ENCODE results near the gene MLPH.
"Not testable (repeated sequence)": the region's sequence is repeated elsewhere in the genome, so short reads cannot be mapped to it uniquely, and the experiment has no call there.

The MLPH gene

DNA sequence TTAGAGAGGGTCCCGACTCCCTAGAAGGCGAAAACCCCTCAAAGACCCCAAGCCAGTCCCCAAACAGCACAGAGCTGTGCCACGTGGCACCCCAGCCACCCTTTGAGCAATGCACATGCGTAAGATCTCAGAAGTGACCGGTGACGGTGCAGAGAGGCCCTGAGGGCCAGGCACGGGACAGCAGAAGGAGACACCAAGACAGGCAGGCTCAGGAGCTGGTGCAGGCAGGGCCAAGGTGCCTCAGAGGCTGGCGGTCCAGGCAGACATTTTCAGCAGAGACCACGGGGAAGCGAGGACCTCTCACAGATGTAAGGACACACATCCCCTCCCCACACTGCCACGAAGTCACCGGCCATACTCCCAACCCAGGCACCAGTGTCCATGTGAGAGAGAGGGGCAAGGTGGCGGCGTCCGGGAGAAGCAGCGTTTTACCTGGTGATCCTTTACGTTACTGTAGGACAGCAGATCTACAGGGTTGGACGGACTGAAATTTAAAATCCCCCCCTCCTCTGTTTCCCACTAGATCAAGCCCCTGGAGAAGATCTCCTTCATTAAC lies 105.5 kb downstream of the MLPH start:
- DNase-seq, result no peak

DNA sequence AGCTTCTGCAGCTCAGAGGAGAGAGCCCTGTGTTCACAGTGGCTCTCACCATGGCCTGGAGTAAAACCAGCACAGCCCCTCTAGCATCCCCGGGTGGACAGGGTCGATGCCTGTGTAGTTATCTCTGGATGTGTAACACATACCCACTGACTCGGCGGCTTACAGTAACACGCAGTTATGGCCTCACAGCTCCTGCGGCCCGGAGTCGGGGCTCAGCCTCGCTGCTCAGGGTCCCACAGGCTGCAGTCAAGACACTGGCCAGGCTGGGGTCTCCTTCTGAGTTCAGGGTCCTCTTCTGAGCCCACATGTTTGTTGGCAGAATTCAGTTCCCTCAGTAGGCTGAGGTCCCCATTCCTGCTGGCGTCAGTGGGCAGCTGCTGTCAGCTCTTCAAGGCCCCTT lies 106.0 kb downstream of the MLPH start:
- no peak for DNase-seq

DNA sequence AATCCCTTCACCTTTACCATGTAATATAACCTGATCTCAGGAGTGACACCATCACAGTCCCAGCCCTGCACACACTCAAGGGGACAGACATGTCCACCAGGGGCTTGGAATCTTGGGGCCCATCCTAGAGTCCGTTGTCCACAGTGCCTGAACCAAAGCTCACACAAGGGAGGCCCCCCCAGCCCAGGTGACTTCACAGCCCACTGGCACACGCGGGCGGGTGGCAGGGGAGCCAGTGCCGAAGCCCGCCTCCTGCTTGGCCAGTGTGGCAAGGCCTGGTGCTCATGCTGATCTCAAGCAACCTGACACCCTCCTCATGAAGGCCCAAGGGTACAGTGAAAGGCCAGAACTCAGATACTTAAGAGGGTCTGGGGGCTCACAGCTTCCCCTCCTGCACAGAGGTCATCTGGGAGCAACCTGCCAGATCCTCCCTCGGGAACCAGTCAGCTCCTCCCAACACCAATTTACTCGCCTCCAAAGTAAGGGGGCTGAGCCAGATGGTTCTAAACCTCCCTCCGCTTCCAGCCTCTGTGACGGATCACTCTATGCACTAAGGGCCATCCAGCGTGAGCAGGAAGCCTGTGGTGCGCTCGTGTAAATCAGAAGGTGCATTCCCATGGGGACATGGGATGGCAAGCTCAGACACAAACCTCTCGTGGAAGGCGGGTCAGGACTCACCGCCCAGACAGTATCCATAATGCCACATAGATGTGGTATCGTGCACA lies 106.7 kb downstream of the MLPH start:
- DNase-seq, result no peak

DNA sequence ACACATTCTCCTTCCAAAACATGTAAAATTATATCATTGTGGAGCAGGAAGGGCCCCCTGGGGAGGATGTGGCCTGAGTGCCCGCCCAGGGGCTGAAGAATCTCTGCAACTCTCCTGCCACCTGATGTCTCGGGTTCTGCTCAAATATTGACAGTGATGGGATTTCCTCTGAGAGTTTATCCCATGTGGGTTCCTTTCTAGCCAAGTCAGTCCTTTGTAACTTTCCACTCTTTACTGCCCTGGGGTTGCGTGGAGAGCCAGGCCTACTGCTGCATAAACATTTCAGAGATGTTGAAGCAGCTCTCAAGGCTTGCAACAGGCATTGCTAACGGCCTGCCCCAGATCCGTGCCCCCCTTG lies 107.4 kb downstream of the MLPH start:
- DNase-seq, result no peak

DNA sequence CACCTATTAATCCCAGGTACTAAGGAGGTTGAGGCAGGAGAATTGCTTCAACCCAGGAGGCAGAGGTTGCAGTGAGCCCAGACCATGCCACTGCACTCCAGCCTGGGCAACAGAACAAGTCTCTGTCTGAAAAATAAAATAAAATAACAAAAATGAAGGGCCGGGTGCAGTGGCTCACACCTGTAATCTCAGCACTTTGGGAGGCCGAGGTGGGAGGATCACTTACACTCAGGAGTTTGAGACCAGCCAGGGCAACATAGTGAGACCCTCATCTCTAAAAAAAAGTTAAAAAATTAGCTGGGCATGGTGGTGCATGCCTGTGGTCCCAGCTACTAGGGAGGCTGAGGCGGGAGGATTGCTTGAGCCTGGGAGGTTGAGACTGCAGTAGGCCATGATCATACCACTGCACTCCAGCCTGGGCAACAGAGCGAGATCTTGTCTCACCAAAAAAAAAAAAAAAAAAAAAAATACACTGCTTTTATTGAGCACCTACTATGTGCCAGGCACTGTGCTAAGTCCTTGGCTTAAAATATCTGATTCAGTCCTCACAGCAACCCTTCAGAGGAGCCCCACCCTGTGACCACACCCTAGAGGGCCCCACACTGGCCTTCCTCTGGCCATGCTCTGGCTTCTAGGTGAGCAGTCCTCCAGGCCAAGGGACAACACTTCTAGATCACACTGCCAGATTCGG lies 108.9 kb downstream of the MLPH start:
- not testable (repeated sequence) for DNase-seq

DNA sequence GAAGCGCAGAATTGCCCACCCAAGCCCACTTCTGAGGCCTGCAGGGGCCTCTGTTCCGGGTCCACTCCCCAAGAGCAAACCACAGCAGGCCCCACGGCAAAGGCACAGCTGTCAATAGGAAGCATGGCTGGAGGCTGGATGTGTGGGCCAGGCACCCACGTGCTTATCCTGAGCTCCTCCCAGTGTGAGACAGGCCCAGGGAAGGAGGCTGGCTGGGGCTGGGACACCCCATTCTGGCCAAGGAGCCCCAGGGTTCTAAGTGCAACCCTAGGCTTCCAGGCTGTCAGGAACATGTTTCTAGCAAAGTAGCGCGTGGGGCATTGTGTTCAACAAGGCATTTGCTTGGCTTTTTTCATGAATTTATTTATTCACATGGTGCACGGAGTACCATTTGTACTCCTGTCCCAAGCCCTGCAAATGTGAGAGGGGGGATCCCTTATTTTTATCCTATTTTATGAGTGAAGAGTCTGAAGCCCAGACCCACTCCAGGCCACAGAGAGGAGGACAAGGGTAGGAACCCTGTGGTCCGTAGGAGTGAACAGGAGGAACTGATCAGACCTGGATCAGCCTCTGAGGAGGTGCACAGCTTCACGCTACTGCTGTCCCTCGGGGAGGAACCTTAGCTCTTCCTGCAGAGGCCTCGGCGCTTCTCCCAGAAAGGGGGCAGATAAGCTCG lies 109.6 kb downstream of the MLPH start:
- no peak for DNase-seq

DNA sequence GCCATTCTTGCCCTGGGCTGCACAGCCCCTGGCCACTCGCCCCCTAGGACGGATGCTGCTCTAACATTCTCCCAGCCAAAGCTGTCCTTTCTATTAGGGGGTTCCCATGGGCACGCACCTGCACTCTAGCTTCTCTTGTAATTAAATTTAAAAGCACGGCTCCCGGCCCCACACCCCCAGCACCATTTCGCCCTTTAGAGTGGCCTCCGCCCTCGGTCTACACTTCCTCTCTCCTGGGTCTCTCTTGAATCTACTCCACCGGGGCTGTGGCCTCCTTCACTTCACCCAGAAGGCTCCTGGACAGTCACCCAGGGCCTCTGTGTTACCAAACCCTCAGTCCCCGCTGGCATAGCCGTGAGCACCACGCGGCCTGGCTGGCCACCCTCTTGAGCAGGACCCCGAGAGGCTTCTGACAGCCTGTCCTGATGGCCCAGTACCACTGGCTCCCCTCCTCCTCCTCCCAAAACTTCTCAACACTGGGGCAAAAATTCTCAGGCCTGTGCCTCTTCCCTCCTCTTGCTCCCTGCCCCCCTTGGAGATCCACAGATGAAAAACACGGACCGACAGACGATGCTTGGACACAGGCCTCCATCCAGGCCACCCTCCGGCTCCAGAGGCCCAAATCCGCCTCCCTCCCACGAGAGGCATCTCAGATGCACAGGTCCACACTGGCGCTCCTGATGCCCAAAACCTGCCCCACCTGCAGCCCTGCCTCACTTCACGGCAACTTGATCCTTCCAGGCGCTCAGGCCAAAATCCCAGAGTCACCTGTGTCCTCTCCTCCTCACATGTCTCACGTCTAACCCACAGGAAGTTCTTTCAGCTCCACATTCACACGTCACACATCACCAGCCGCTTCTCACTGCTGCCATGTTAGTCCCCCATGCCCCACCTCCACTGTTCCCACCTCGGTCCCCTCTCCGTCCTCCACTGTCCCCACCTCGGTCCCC lies 110.4 kb downstream of the MLPH start:
- no peak for DNase-seq

DNA sequence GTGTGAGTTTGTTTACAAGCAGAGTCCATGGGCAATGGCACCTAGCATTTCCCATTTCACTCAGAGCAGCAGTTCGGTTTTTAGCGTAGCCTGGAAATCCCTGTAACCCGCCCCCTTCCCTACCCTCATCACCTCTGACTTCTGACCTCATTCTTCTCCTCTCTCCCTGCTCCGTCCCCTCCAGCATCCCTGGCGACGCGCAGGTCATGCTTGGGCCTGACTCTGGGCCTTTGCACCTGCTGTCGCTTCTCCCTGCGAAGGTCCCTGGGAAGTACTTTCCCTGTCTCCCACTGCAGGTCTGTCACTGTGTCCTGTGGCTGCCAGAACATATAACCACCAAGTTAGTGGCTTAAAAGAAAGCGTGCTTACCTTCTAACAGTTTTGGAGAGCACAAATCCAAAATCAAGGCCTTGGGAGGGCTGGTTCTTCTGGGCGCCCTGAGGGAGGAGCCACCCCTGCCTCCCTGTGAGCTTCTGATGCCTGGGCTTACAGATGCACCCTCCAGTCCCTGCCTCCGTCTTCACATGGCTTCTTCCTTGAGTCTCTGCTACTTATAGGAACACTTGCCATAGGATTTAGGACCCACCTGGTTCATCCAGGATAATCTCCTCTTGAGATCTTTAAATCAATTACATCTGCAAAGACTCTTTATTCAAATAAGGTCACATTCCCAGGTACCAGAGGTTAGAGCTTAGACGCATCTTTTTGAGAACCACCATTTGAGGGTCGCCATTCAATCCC lies 111.6 kb downstream of the MLPH start:
- no peak for DNase-seq

DNA sequence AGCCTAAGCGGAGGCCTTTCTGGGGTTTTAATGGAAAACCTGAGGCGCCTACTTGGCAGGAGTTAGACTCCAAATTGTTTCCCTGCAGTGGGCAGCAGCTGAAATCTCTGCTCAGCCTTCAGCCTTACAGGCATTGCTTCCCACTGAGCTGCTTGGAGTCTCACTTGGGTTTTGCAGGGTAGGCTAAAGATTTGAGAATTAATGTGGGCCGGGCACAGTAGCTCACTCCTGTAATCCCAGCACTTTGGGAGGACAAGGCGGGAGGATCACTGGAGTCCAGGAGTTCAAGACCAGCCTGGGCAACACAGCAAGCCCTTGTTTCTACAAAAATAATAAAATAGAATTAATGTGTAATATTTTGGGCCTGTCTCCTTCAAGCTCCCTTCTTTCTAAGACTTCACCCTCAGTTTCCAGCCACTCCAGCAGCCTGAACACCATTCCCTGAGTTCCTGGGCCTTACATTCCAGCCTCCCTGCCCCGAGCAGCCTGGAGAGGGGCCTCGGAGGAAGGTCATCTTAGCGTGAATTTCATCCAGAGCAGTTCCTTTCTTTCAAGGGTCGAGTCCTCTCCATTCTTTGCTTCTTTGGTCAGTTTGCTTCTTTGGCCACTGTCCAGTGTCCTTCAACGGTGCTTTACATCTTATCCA lies 112.5 kb downstream of the MLPH start:
- DNase-seq, result no peak

DNA sequence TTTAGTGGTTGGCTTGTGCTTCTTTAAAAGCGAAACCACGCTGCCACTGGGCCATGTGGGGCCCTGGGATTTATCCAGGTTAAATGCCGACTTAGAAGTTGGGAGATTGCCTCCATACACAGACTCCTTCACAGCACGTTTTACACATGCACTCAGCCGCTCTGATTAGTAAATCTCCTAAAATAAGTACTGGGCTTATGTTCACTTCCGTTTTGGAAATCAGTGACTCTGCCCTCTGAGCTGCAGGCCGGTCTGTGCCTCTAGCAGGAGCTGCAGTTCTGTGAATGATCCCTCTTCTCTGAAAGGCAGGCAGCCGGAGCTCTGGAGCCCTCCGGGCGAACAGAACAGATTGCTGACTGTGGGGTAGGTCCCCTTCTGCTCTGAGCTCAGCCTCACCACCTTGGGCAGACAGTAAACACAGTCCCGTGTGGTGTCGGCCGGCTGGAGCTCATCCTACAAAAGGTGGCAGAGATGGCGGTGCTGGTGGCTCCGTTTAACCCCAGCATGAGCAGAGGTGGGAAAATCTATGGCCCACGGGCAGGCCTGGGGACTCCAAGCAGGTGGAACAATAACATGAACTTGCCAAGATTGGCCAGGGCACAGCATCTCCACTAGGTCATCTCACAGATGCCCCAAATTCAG lies 113.3 kb downstream of the MLPH start:
- DNase-seq, result no peak

DNA sequence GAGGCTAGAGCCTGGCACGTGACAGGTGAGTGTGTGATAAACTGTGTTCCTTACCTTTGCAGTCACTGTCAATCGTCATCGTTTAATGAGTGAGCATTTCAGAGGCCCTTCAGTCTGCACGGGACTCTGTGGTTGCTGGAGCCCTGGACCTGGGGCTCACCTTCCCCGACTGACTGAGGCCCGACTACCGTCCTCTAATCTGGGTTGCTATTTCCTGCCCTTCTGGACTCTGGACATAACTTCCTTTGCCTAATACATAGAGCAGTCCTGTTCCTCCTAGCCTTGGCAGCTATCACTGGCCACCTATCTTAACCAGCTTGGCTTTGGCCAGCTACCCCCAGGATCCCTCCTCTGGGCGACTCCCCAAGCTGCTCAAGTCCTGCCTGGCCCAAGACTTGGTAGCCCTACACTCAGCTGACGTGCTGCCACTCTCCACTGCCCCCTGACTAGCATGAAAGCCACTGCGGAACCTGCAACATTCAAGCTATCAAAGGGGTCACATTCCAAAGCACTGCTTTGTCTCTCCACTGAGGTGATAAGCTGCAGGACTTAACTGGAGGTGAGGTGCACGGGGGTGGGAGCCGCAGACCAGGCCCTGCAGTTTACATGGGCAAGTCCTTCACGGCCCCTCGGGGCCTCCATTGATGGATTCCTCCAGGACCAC lies 114.5 kb downstream of the MLPH start:
- no peak for DNase-seq

DNA sequence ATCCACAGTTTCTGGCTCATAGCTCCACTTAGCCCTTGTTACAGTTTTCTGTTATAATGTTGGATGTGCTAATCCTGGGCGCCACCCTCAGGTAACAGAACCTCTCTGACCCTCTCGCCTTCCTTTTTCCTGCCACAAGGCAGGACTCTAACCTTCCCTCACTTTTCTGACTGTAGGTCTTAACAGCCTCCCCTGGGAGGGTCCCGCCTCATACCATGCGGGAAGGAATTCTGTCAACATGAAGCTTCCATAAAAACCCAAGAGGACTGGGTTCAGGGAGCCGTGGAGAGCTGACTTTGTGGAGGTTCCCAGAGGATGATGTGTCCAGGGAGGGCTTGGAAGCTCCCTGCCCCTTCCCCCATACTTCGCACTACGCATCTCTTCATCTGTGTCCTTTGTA lies 115.4 kb downstream of the MLPH start:
- DNase-seq, result no peak

DNA sequence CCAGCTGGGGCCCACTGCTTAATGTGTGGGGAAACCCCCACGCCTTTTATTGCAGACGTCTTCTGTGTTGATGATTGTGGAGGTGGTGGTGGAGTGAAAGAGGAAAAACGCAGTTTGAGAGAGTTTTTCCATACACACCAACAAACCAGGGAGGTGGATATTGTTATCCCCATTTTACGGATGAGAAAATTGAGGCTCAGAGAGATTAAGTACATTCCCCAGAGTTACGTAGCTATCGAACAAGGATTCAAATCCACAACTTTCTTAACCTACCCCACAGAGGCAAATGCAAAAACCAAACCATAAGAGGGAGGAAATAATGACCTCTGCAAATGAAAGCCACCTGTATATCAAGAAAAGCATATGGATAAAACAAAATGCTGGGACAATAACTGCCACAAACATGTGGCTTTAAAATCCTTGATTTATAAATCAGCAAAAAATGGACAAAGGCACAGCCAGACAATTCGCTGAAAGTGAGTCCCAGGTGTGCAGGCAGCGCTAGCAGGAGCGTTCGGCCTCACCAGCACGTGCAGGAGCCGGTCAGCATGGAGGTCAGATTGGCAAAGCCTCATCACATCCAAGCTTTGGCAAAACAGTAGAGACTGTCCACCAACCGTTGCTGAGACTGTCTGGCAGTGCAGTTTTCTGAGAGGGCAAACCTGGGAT lies 116.1 kb downstream of the MLPH start:
- DNase-seq, result no peak

DNA sequence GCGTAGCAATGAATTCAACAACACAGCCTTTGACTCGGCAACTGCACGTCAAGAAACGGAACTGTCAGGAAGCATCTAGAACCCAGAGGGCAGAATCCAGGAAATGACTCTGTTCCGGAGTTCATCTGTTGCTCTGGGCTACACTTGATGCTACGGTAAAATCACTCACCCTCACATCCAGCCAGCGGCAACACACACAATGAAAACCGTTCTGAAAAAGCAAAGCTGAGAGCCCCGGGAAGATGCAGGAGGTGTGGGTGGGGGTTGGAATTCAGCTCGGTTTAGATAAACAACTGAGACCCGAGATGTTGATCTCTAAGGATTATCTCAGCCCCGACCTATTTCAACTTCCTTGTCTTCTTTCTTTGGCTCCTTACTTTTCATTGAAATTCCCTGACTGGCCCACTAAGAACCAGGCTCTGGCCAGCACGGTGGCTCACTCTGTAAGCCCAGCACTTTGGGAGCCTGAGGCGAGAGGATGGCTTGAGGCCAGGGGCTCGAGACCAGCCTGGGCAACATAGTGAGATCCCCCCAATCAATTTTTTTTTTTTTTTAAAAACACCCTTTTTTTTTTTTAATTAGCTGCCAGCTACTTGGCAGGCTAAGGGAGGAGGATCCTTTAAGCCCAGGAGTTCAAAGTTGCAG lies 116.8 kb downstream of the MLPH start:
- DNase-seq, result no peak

DNA sequence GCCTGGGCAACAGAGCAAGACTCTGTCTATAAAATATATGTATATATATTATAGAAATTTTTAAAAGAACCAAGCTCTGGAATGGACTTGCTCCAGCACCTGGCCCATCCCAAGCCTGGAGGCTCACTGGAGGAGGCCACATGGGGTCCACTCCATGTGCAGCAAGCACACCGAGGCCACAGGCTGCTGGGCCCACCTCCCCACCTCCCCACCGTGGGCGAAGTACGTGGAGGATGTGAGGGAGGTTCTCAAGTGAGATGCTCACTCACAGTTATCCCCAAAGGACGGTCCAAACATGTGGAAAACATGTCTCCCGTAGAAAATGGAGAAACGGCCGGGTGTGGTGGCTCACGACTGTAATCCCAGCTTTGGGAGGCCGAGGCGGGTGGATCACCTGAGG lies 117.3 kb downstream of the MLPH start:
- no peak for DNase-seq

Data from NCI-H1105 (cell line).